HepG2 (cell line): ENCODE data around the gene TNPO3. TPM values are rescaled to one million over a fixed set of nuclear protein-coding genes. Genes with fewer than 3 reads are reported as not detected.

Experiments
- CENPX ChIP-seq: sonication (generic); formaldehyde crosslinking; IDR thresholded peaks from 2 replicates; pipeline ENCODE4 v1.9.0; 2021; ENCODE audit warnings: mild to moderate bottlenecking, missing genetic modification reagents, moderate library complexity
- FOXJ3 ChIP-seq: sonication (generic); formaldehyde crosslinking; IDR thresholded peaks from 2 replicates; pipeline ENCODE4 v1.4.0; 2020; ENCODE audit warnings: missing genetic modification reagents, mild to moderate bottlenecking, borderline replicate concordance
- HINFP ChIP-seq: sonication (generic); formaldehyde crosslinking; IDR thresholded peaks from 2 replicates; pipeline ENCODE4 v1.4.0; 2020; ENCODE audit warnings: low read depth, mild to moderate bottlenecking, missing genetic modification reagents
- MTF2 ChIP-seq: sonication (generic); formaldehyde crosslinking; IDR thresholded peaks from 2 replicates; pipeline ENCODE4 v1.5.0; 2020; ENCODE audit warnings: missing genetic modification reagents, borderline replicate concordance
- PRPF4 ChIP-seq: fragments of 200-400 bp; formaldehyde crosslinking; IDR thresholded peaks from 2 replicates; pipeline ENCODE4 v1.6.1; 2016; ENCODE audit warnings: low read length, low read depth; ENCODE audit not compliant: poor library complexity, severe bottlenecking
- RBM39 ChIP-seq: fragments of 200-400 bp; formaldehyde crosslinking; IDR thresholded peaks from one replicate; pipeline ENCODE4 v1.6.1; 2018; ENCODE audit warnings: antibody characterized with exemption, mild to moderate bottlenecking, low read depth, low read length; ENCODE audit not compliant: poor library complexity, severe bottlenecking
- RERE ChIP-seq: IDR thresholded peaks from 2 replicates; pipeline ENCODE4 v1.6.1; 2016; ENCODE audit warnings: low read depth, missing genetic modification reagents, missing compliant biosample characterization
- SMAD1 ChIP-seq: sonication (generic); formaldehyde crosslinking; IDR thresholded peaks from 2 replicates; pipeline ENCODE4 v1.4.0; 2020; ENCODE audit warnings: missing genetic modification reagents, low read depth, mild to moderate bottlenecking, borderline replicate concordance
- ZBED4 ChIP-seq: sonication (generic); formaldehyde crosslinking; IDR thresholded peaks from 2 replicates; pipeline ENCODE4 v1.4.0; 2020; ENCODE audit warnings: missing genetic modification reagents, borderline replicate concordance
- ZBTB49 ChIP-seq: sonication (generic); formaldehyde crosslinking; IDR thresholded peaks from 2 replicates; pipeline ENCODE4 v1.4.0; 2020; ENCODE audit warnings: missing genetic modification reagents, borderline replicate concordance
- ZMYM4 ChIP-seq: sonication (generic); formaldehyde crosslinking; IDR thresholded peaks from 2 replicates; pipeline ENCODE4 v1.8.1; 2023; ENCODE audit warnings: mild to moderate bottlenecking, missing genetic modification reagents
- ZNF343 ChIP-seq: sonication (generic); formaldehyde crosslinking; IDR thresholded peaks from 2 replicates; pipeline ENCODE4 v1.4.0; 2020; ENCODE audit warnings: mild to moderate bottlenecking, missing genetic modification reagents
- ZNF350 ChIP-seq: sonication (generic); formaldehyde crosslinking; IDR thresholded peaks from 2 replicates; pipeline ENCODE4 v1.4.0; 2020; ENCODE audit warnings: mild to moderate bottlenecking, low read depth, missing genetic modification reagents, borderline replicate concordance
- polyA plus RNA-seq, 8 experiments: library from polyadenylated mRNA; depleted of rRNA in 3 of 8; stranded (reverse) in 7 of 8; unstranded in 1 of 8; fragments of >200 nt; fragmentation: Illumina TruSeq in 4 of 8; extraction: Trizol in 4 of 8; gene quantifications; 2 replicates each; pipeline versions ENCODE4 v1.2.1 to v1.2.3, GENCODE V29; 2011 to 2016; ENCODE audit warnings: low read depth in 4 of 8, missing spikeins in 1 of 8, mixed read lengths in 1 of 8; ENCODE audit not compliant: insufficient read depth in 1 of 8
- total RNA-seq, 5 experiments: library from RNA; depleted of rRNA; stranded (reverse); fragments of >200 nt; fragmentation: Illumina TruSeq; extraction: Trizol; gene quantifications; 2 replicates each; pipeline ENCODE4 v1.2.3, GENCODE V29; 2016; ENCODE audit warnings: low read depth in 1 of 5

TNPO3 gene
- total and polyA plus RNA-seq, 2 of the 13 experiments (the other 11 are each of a cell fraction or from before 2014, with no cell fraction given): 23.8 to 44.6 TPM

GRCh38 chr7:129054438-129055293, at the start of gene TNPO3 (continued):
- TF ChIP-seq RERE (CRISPR knock-in tag) (peak; percentile 42; the same call in 1 of the 2 replicates), HINFP (CRISPR knock-in tag) (no peak), PRPF4 (no peak), MTF2 (CRISPR knock-in tag) (no peak), RBM39 (no peak), FOXJ3 (CRISPR knock-in tag) (no peak), ZMYM4 (CRISPR knock-in tag) (peak; percentile 75), ZBTB49 (CRISPR knock-in tag) (no peak), ZNF350 (peak; percentile 94), ZBED4 (CRISPR knock-in tag) (no peak), ZNF343 (CRISPR knock-in tag) (peak; percentile 81; the same call in 1 of the 2 replicates), SMAD1 (CRISPR knock-in tag) (peak; percentile 33; the same call in 1 of the 2 replicates), CENPX (CRISPR knock-in tag) (no peak)
